ENCODE measurements around the gene MXD1.

DNA sequence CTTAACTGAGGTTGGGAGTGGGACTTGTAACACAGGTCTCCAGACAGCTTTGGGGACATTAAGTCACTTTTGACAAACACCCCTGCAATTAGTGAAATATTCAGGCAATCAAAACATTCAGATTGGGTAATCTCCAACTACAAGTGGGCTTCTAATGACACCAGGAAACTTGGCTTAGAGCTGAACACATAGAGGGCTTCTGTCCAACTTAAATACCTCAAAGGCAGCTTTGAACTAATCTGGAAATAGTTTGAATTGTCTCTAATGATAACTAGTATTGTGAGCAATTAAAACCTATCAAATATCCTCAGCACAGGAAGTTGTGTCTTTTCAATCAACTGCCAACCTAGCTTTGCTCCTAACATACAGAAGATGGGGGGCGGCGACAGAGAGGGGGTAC lies 51.6 kb downstream of the MXD1 start:
- TF ChIP-seq, protein P1, sequence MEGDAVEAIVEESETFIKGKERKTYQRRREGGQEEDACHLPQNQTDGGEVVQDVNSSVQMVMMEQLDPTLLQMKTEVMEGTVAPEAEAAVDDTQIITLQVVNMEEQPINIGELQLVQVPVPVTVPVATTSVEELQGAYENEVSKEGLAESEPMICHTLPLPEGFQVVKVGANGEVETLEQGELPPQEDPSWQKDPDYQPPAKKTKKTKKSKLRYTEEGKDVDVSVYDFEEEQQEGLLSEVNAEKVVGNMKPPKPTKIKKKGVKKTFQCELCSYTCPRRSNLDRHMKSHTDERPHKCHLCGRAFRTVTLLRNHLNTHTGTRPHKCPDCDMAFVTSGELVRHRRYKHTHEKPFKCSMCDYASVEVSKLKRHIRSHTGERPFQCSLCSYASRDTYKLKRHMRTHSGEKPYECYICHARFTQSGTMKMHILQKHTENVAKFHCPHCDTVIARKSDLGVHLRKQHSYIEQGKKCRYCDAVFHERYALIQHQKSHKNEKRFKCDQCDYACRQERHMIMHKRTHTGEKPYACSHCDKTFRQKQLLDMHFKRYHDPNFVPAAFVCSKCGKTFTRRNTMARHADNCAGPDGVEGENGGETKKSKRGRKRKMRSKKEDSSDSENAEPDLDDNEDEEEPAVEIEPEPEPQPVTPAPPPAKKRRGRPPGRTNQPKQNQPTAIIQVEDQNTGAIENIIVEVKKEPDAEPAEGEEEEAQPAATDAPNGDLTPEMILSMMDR (IDR thresholded peaks at IDR 0.05 in 4 of 5, conservative IDR thresholded peaks at IDR 0.05 in 1 of 5): no peak
- TF ChIP-seq POLR2A (IDR thresholded peaks at IDR 0.05): no peak
